ENCODE results near the gene MBLAC1.

MBLAC1 gene

GRCh38 chr7:100119970-100120732, 6.6 kb upstream of the MBLAC1 start:
- peak; percentile 83 for ATAC-seq
- TF ChIP-seq ZNF565 (CRISPR knock-in tag; conservative IDR thresholded peaks at IDR 0.05; ENCODE audit: low read depth): no peak
- TF ChIP-seq ESRRG (CRISPR knock-in tag; IDR thresholded peaks at IDR 0.05): no peak
- TF ChIP-seq SNAI2 (CRISPR knock-in tag; IDR thresholded peaks at IDR 0.05): no peak
- TF ChIP-seq ZC3H10 (CRISPR knock-in tag; IDR thresholded peaks at IDR 0.05): no peak
- TF ChIP-seq, protein P1, sequence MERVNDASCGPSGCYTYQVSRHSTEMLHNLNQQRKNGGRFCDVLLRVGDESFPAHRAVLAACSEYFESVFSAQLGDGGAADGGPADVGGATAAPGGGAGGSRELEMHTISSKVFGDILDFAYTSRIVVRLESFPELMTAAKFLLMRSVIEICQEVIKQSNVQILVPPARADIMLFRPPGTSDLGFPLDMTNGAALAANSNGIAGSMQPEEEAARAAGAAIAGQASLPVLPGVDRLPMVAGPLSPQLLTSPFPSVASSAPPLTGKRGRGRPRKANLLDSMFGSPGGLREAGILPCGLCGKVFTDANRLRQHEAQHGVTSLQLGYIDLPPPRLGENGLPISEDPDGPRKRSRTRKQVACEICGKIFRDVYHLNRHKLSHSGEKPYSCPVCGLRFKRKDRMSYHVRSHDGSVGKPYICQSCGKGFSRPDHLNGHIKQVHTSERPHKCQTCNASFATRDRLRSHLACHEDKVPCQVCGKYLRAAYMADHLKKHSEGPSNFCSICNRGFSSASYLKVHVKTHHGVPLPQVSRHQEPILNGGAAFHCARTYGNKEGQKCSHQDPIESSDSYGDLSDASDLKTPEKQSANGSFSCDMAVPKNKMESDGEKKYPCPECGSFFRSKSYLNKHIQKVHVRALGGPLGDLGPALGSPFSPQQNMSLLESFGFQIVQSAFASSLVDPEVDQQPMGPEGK (CRISPR knock-in tag; IDR thresholded peaks at IDR 0.05; ENCODE audit: borderline replicate concordance): no peak
- TF ChIP-seq CREB5 (CRISPR knock-in tag; IDR thresholded peaks at IDR 0.05; ENCODE audit: low read depth): no peak
- no peak for TF ChIP-seq ZNF70 (CRISPR knock-in tag; IDR thresholded peaks at IDR 0.05)
- TF ChIP-seq TCF4 (CRISPR knock-in tag; IDR thresholded peaks at IDR 0.05; ENCODE audit: borderline replicate concordance): no peak
- TF ChIP-seq RARB (CRISPR knock-in tag; IDR thresholded peaks at IDR 0.05): no peak
- TF ChIP-seq TSHZ2 (CRISPR knock-in tag; IDR thresholded peaks at IDR 0.05): no peak
- TF ChIP-seq BACH2 (CRISPR knock-in tag; IDR thresholded peaks at IDR 0.05; ENCODE audit: borderline replicate concordance): no peak
- TF ChIP-seq GLIS3 (CRISPR knock-in tag; IDR thresholded peaks at IDR 0.05): no peak
- TF ChIP-seq, protein P2, sequence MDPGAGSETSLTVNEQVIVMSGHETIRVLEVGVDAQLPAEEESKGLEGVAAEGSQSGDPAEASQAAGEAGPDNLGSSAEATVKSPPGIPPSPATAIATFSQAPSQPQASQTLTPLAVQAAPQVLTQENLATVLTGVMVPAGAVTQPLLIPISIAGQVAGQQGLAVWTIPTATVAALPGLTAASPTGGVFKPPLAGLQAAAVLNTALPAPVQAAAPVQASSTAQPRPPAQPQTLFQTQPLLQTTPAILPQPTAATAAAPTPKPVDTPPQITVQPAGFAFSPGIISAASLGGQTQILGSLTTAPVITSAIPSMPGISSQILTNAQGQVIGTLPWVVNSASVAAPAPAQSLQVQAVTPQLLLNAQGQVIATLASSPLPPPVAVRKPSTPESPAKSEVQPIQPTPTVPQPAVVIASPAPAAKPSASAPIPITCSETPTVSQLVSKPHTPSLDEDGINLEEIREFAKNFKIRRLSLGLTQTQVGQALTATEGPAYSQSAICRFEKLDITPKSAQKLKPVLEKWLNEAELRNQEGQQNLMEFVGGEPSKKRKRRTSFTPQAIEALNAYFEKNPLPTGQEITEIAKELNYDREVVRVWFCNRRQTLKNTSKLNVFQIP (CRISPR knock-in tag; IDR thresholded peaks at IDR 0.05; ENCODE audit: borderline replicate concordance, low read depth): no peak
- TF ChIP-seq PPARA (CRISPR knock-in tag; IDR thresholded peaks at IDR 0.05; ENCODE audit: borderline replicate concordance): no peak
- TF ChIP-seq OSR1 (CRISPR knock-in tag; IDR thresholded peaks at IDR 0.05): no peak
- no peak for TF ChIP-seq ARNTL (CRISPR knock-in tag; IDR thresholded peaks at IDR 0.05; ENCODE audit: borderline replicate concordance, low read depth)
- no peak for TF ChIP-seq ZNF8 (CRISPR knock-in tag; IDR thresholded peaks at IDR 0.05)
- TF ChIP-seq TOX (CRISPR knock-in tag; IDR thresholded peaks at IDR 0.05; ENCODE audit: borderline replicate concordance): no peak

GRCh38 chr7:100120733-100121036, 6.1 kb upstream of the MBLAC1 start:
- ATAC-seq: no peak
- no peak for TF ChIP-seq ZNF8 (CRISPR knock-in tag; IDR thresholded peaks at IDR 0.05)
- TF ChIP-seq ZNF70 (CRISPR knock-in tag; IDR thresholded peaks at IDR 0.05): no peak
- no peak for TF ChIP-seq ZFP3 (CRISPR knock-in tag; IDR thresholded peaks at IDR 0.05)
- no peak for TF ChIP-seq ISL1 (CRISPR knock-in tag; IDR thresholded peaks at IDR 0.05)
- no peak for TF ChIP-seq RARB (CRISPR knock-in tag; IDR thresholded peaks at IDR 0.05)
- no peak for TF ChIP-seq ZNF565 (CRISPR knock-in tag; conservative IDR thresholded peaks at IDR 0.05; ENCODE audit: low read depth)
- no peak for TF ChIP-seq CSRNP3 (CRISPR knock-in tag; IDR thresholded peaks at IDR 0.05)
- TF ChIP-seq OSR1 (CRISPR knock-in tag; IDR thresholded peaks at IDR 0.05): no peak
- TF ChIP-seq TOX (CRISPR knock-in tag; IDR thresholded peaks at IDR 0.05; ENCODE audit: borderline replicate concordance): no peak
- no peak for TF ChIP-seq BACH2 (CRISPR knock-in tag; IDR thresholded peaks at IDR 0.05; ENCODE audit: borderline replicate concordance)
- no peak for TF ChIP-seq GLIS3 (CRISPR knock-in tag; IDR thresholded peaks at IDR 0.05)
- no peak for TF ChIP-seq TSHZ2 (CRISPR knock-in tag; IDR thresholded peaks at IDR 0.05)
- TF ChIP-seq ARNTL (CRISPR knock-in tag; IDR thresholded peaks at IDR 0.05; ENCODE audit: borderline replicate concordance, low read depth): no peak
- no peak for TF ChIP-seq ESRRG (CRISPR knock-in tag; IDR thresholded peaks at IDR 0.05)
- no peak for TF ChIP-seq CREB5 (CRISPR knock-in tag; IDR thresholded peaks at IDR 0.05; ENCODE audit: low read depth)
- TF ChIP-seq SNAI2 (CRISPR knock-in tag; IDR thresholded peaks at IDR 0.05): no peak
- TF ChIP-seq TCF4 (CRISPR knock-in tag; IDR thresholded peaks at IDR 0.05; ENCODE audit: borderline replicate concordance): no peak
- TF ChIP-seq CSDC2 (CRISPR knock-in tag; IDR thresholded peaks at IDR 0.05): no peak
- TF ChIP-seq, protein P2 (CRISPR knock-in tag; IDR thresholded peaks at IDR 0.05; ENCODE audit: borderline replicate concordance, low read depth): no peak

Measured in SK-N-SH treated with all-trans-retinoic acid at 6 μM for 48 hours (cell line).